GM06990 (cell line): ENCODE results near the gene UROC1.

Experiments used
- DNase-seq: peaks from one replicate; pipeline ENCODE4 v3.0.0-alpha.2; 2011; ENCODE audit not compliant: insufficient read length; ENCODE audit errors: extremely low read depth
- H3K27me3 ChIP-seq: replicated peaks from 2 replicates; pipeline ENCODE4 v1.6.0; 2011; ENCODE audit warnings: low read length; ENCODE audit not compliant: control insufficient read depth, insufficient read depth
- H3K36me3 ChIP-seq: 2 replicates; pipeline ENCODE4 v1.5.1; 2011; ENCODE audit warnings: low read length; ENCODE audit not compliant: control insufficient read depth, insufficient read depth
- H3K4me3 ChIP-seq: replicated peaks from 2 replicates; pipeline ENCODE4 v1.5.1; 2011; ENCODE audit warnings: low read depth, mild to moderate bottlenecking, control low read depth, low read length
- TF ChIP-seq, protein P1 (sequence below): IDR thresholded peaks from 2 replicates; pipeline ENCODE4 v1.5.1; 2011; ENCODE audit warnings: low read length, control low read depth, mild to moderate bottlenecking, inconsistent platforms; ENCODE audit not compliant: insufficient read depth, poor library complexity, severe bottlenecking

UROC1 gene

DNA sequence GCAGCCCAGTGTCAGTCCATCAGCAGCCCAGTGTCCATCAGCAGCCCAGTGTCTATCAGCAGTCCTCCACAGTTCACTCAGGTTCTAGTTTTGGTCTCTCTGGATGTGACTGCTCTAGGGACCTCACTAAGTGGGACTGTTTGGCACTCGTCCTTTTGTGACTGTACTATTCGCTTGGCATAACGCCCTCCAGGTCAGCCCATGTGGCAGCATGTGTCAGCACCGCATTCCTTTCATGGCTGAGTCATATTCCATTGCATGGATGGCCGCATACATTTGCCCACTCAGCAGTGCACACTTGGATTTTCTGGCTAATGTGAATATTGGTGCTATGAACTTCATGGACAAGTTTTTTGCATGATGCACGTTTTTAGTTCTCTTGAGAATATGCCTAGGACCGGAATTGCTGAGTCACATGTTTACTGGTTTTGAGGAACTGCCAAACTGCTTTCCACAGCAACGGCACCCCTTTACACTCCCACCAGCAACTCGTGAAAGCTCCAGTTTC is 22.8 kb upstream of the UROC1 start:
- TF ChIP-seq, protein P1, sequence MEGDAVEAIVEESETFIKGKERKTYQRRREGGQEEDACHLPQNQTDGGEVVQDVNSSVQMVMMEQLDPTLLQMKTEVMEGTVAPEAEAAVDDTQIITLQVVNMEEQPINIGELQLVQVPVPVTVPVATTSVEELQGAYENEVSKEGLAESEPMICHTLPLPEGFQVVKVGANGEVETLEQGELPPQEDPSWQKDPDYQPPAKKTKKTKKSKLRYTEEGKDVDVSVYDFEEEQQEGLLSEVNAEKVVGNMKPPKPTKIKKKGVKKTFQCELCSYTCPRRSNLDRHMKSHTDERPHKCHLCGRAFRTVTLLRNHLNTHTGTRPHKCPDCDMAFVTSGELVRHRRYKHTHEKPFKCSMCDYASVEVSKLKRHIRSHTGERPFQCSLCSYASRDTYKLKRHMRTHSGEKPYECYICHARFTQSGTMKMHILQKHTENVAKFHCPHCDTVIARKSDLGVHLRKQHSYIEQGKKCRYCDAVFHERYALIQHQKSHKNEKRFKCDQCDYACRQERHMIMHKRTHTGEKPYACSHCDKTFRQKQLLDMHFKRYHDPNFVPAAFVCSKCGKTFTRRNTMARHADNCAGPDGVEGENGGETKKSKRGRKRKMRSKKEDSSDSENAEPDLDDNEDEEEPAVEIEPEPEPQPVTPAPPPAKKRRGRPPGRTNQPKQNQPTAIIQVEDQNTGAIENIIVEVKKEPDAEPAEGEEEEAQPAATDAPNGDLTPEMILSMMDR, result no peak
- DNase-seq, result no peak
- Histone ChIP-seq H3K27me3 (no peaks in the 10 kb centered on the region; the same call in 1 of the 2 replicates), H3K4me3 (no peak overlapping the region), H3K36me3 (no peaks in the 10 kb centered on the region)

DNA sequence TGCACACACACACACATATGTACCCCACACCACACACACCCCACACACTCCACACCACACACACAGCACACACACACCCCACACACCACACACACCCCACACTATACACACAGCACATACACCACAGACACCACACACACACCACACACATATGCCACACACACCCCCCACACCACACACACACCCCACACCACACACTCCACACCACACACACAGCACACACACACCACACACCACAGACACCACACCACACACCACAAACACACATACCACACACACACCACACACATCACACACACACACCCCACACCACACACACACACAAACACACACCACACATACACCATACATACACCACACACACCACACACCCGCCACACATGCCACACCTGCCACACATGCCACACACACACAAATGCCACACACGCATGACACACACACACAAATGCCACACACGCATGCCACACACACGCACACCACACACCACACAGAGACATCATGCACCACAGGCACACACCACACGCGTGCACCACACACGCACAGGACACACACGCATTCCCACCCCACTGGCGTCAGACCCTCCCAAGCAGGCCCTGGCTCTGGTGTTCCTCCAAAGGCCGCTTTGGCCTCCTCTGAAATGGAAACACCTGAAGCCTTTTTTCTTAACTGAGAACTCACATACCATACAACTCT is 22.1 kb upstream of the UROC1 start:
- H3K4me3 ChIP-seq, result no peak overlapping the region
- DNase-seq, result no peak
- H3K36me3 ChIP-seq, result no peaks in the 10 kb centered on the region
- H3K27me3 ChIP-seq, result no peaks in the 10 kb centered on the region; the same call in 1 of the 2 replicates
- TF ChIP-seq, protein P1, result no peak

DNA sequence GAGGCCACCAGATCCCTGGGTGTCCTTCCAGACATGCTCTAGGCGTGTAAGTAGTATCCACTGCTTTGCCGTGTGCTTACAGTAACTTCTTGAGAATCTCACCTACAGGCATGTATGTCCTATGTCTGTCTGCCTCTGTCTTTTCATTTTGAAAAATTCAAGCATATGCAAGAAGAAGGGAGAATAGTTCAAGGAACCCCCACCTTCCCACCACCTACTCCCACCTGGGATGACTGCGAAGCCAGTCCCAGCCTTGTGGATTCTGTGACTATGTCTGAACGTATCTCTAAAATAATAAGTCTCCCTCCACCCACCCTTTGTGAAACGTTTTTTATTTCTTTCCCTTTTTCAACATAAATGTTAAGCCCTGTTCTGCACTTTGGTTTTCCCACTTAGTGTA is 21.4 kb upstream of the UROC1 start:
- H3K4me3 ChIP-seq, result no peak overlapping the region
- H3K27me3 ChIP-seq, result no peaks in the 10 kb centered on the region; the same call in 1 of the 2 replicates
- TF ChIP-seq, protein P1, result no peak
- DNase-seq, result no peak
- no peaks in the 10 kb centered on the region for H3K36me3 ChIP-seq

DNA sequence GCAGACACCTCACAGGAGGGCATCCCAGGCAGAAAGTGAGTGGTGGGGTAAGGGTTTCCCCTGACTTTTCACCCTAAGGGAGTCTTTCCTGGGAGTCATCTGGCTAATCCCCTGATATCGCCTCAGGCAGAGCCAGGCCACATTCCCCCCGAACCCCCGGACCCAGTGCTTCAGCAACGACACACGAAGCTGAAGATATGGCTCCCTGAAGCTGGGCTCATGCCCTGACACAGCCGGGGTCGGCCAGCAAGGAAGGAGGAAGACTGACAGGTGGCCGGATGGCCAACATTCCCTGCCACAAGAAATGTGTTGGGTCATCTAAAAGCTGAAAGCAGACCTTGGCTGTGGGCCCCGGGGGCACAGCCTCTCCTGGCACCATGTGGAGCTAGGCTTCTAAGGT is 20.7 kb upstream of the UROC1 start:
- Histone ChIP-seq H3K4me3 (no peak overlapping the region), H3K36me3 (no peaks in the 10 kb centered on the region), H3K27me3 (no peaks in the 10 kb centered on the region)
- no peak for DNase-seq
- TF ChIP-seq, protein P1, result no peak

DNA sequence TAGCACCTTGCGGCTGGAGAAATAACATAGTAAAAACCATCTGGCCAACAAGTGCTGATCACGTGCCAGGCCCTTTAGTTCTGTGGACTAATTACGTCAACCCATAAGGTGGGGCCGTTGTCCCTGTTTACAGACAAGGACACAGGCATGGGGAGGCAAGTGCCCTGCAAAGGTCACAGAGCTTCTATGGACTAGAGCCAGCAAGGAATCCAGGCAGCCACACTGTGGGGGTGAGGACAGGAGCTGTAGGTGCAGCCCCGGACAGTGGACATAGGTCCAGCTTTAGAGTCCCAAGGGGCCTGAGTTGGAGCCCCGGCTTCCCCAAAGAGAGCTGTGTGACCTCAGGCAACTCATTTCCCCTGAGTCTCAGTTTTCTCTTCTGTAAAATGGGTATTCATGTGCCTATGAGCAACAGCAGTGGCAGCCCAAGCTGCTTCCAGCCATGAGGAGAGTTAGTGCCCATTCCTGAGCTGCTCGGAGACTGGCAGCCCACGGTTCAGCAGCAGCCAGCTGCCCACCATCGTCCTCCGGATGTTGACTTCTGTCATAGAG is 20.2 kb upstream of the UROC1 start:
- H3K36me3 ChIP-seq, result no peaks in the 10 kb centered on the region
- TF ChIP-seq, protein P1, result no peak
- DNase-seq, result no peak
- no peak overlapping the region for H3K4me3 ChIP-seq
- H3K27me3 ChIP-seq, result no peaks in the 10 kb centered on the region
